NT2/D1 (cell line): ENCODE measurements around the gene GRIN2D.

Experiments used
- SUZ12 ChIP-seq: IDR thresholded peaks from 2 replicates; pipeline ENCODE4 v1.6.1; 2011; ENCODE audit not compliant: insufficient read length, insufficient read depth; ENCODE audit errors: extremely low read depth
- YY1 ChIP-seq: IDR thresholded peaks from 2 replicates; pipeline ENCODE4 v1.6.1; 2011; ENCODE audit not compliant: insufficient read length, insufficient read depth
- ZNF274 ChIP-seq: IDR thresholded peaks from 2 replicates; pipeline ENCODE4 v1.6.1; 2011; ENCODE audit warnings: mild to moderate bottlenecking, low read depth, low read length

- TF ChIP-seq SUZ12, result no peak
- no peak for TF ChIP-seq YY1
- no peak for TF ChIP-seq ZNF274
These were observed 20.6 kb downstream of the GRIN2D start for GRCh38 chr19:48413879-48414587.
